ENCODE results near the gene ZNF304.

The ZNF304 gene

DNA sequence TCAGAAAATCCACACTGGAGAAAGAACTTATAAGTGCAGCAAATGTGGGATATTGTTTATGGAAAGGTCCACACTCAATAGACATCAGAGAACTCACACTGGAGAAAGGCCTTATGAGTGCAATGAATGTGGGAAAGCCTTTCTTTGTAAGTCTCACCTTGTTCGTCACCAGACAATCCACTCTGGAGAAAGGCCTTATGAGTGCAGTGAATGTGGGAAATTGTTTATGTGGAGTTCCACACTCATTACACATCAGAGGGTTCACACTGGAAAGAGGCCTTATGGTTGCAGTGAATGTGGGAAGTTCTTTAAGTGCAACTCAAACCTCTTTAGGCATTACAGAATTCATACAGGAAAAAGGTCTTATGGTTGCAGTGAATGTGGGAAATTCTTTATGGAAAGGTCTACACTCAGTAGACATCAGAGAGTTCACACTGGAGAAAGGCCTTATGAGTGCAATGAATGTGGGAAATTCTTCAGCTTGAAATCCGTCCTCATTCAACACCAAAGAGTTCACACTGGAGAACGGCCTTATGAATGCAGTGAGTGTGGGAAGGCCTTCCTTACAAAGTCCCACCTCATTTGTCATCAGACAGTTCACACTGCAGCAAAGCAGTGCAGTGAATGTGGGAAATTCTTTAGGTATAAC, 26.6 kb downstream of the ZNF304 start:
- Mint-ChIP-seq H3K36me3 (ENCODE audit: low read depth) (peaks cover 55% of the 10 kb centered on the region), H3K4me3 (no peak overlapping the region), H3K27me3 (ENCODE audit: low read depth) (no peaks in the 10 kb centered on the region), H3K4me1 (ENCODE audit: low read depth) (no peaks in the 10 kb centered on the region), H3K9me3 (peaks cover 72% of the 10 kb centered on the region), H3K27ac (no peak overlapping the region)

DNA sequence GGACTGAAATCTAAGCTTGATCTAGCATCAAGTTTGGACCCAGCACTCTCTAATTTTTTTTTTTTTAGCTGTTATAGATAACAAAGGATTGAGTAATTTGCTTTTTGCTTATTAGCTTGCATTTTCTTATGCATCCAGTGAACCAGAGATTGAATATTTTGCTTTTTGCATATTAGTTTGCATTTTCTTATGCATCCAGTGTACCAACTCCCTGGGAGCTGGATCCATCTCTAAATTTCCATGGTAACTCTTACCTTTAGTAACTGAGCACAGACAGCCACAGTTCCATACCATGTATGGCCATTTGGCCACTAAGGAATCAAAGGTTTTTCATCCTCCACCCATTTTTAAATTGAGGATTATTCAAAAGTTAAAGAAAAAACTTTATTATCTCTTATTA, 29.9 kb downstream of the ZNF304 start:
- H3K9me3 Mint-ChIP-seq = peaks cover 69% of the 10 kb centered on the region
- no peaks in the 10 kb centered on the region for H3K27me3 Mint-ChIP-seq (ENCODE audit: low read depth)
- no peak overlapping the region for H3K4me3 Mint-ChIP-seq
- peaks cover 29% of the 10 kb centered on the region for H3K36me3 Mint-ChIP-seq (ENCODE audit: low read depth)
- H3K27ac Mint-ChIP-seq = no peak overlapping the region
- H3K4me1 Mint-ChIP-seq (ENCODE audit: low read depth) = no peaks in the 10 kb centered on the region

DNA sequence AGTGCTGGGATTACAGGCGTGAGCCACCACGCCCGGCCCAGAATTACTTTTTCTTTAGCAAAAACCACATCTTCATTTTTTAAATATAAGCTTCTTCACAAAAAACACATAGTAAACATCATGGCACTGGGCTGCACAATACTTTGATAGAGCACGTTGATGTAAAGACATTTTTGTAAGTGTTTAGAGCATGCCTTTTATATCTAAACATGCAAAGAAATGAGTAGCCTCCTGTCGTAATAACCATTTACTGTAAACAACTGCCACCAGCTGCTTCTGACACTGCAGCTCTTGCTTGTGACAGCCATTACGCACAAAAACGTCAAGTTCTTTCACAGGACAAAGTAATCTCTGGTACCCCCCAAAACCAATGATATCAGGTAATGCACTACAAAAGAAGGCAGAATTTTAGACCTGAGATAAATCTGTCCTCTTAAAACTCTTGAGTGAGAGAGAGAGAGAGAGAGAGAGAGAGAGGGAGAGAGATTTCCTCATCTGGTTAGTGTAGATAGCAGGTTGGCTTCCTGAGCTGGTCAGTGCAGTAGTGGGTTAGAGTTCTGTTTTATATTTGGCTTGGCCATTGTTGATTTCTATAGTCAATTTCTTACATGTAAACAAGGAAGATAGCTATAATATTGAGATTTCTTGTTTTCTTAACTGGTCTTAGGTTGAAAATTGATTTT, 31.9 kb downstream of the ZNF304 start:
- Mint-ChIP-seq H3K27ac (no peak overlapping the region), H3K27me3 (ENCODE audit: low read depth) (no peaks in the 10 kb centered on the region), H3K4me1 (ENCODE audit: low read depth) (no peaks in the 10 kb centered on the region), H3K9me3 (peaks cover 64% of the 10 kb centered on the region), H3K36me3 (ENCODE audit: low read depth) (peaks cover 16% of the 10 kb centered on the region), H3K4me3 (no peak overlapping the region)

DNA sequence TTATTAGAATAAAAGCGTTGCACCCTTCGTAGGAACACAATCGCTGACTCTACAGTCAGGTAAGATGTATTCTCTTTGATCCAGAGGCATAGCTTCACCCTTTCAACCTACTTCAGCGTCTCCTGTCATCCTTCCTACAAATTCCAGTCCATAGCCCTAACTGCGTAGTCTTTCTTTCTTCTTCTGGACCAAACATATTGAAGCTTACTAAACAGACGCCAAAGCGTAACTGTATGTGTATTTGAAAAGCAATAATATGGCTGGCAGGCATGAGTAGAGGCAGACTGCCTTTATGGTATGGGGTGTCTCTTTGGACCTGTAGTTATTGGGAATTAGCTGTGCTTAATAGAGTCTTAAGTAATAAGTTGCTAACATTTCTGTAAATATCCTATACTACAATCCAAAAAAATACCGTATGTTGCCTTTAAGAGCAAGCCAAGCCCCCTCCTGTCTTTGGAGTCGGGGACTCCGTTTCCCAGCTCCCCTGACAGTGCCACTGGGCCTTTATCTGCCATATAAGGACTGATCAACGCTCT, 38.2 kb downstream of the ZNF304 start:
- Mint-ChIP-seq H3K36me3 (ENCODE audit: low read depth) (peaks cover 31% of the 10 kb centered on the region), H3K4me1 (ENCODE audit: low read depth) (peaks cover 20% of the 10 kb centered on the region), H3K9me3 (peaks cover 53% of the 10 kb centered on the region)

DNA sequence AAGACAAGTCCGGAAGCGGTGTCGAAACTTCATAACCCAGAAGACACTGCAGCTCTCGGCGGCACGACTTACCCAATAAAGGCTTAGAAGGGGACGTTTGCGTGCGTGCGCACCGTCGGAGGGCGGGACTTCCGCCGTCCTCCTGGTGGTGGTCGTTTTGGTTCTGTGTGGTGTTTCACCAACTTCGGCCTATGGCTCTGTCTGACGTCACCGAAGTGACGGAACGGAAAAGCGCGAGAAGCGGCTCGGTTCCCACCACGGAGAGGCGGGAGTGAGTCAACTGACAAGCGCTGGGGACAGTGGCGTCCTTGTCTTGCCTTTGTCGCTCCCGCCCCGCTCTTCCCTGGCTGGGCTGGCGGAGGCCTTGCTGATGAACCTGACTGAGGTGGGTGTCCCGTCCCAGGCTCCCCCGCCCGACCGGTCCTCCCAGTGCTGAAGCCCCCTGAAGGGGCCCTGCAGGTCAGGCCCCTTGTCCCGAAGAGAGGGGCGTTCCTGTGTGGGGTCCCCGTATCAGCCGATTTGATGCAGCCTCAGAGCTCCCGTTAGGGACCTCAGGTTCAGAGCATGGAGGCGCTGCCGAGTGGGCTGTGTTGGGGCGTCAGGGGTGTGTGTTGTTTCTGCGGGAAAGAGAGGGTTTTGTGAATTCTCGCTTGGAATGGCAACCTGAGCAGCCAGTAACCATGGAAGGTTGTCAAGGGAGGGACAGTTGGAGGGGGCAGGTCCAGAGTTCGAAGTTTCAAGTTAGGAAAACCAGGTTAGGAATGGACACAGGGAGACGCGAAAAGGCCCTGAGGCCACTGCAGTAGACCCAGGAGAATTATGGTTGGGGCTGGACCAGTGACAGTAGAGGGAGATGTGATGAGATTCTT, 38.9 kb downstream of the ZNF304 start, which contains the start of gene ZNF548:
ZNF548 (plus strand) TSS at position 125 of the 869 bp plus-strand sequence; CDS start at position 371, 246 bp downstream.
- peak within 1 kb of the TSS; percentile 98 for H3K4me3 Mint-ChIP-seq
- peaks cover 38% of the 10 kb centered on the region for H3K36me3 Mint-ChIP-seq (ENCODE audit: low read depth)
- peaks cover 24% of the 10 kb centered on the region for H3K4me1 Mint-ChIP-seq (ENCODE audit: low read depth)
- peaks cover 54% of the 10 kb centered on the region for H3K9me3 Mint-ChIP-seq
- peak within 1 kb of the TSS; percentile 96 for H3K27ac Mint-ChIP-seq
- no peaks in the 10 kb centered on the region for H3K27me3 Mint-ChIP-seq (ENCODE audit: low read depth)

More for the DNA sequence above, 38.2 kb downstream of the ZNF304 start:
- peak overlapping the region; percentile 98 for H3K4me3 Mint-ChIP-seq
- H3K27ac Mint-ChIP-seq = peak overlapping the region; percentile 96
- H3K27me3 Mint-ChIP-seq (ENCODE audit: low read depth) = no peaks in the 10 kb centered on the region

DNA sequence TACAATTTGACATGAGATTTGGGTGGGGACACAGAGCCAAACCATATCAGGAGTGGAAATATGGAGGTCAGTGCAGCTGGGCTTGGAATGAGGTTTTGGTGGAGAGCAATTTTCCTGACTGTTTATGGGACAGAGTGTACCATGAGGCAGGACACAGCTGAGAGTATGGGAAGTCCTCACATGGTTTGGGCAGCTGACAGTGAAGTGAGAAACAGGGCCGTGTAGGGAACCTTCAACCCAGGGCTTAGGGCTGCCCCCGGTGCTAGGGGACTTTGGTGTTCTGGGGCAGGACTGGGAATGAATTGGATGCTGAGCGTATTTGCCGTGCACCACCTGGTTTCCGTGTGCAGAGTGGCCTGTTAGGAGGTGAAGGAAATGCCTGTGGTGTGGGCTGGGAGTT, 44.6 kb downstream of the ZNF304 start:
- H3K4me3 Mint-ChIP-seq = no peak overlapping the region

DNA sequence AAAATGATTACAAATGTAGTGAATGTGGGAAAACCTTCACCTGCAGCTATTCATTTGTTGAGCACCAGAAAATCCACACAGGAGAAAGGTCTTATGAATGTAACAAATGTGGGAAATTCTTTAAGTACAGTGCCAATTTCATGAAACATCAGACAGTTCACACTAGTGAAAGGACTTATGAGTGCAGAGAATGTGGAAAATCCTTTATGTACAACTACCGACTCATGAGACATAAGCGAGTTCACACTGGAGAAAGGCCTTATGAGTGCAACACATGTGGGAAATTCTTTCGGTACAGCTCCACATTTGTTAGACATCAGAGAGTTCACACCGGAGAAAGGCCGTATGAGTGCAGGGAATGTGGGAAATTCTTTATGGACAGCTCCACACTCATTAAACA, 47.8 kb downstream of the ZNF304 start:
- Mint-ChIP-seq H3K36me3 (ENCODE audit: low read depth) (peaks cover 69% of the 10 kb centered on the region), H3K27ac (no peak overlapping the region), H3K9me3 (peaks cover 79% of the 10 kb centered on the region), H3K4me3 (no peak overlapping the region), H3K27me3 (ENCODE audit: low read depth) (no peaks in the 10 kb centered on the region), H3K4me1 (ENCODE audit: low read depth) (peaks cover 7% of the 10 kb centered on the region)

More for the DNA sequence above, 44.6 kb downstream of the ZNF304 start:
- H3K4me1 Mint-ChIP-seq (ENCODE audit: low read depth) = peaks cover 12% of the 10 kb centered on the region
- H3K27ac Mint-ChIP-seq = no peak overlapping the region
- H3K36me3 Mint-ChIP-seq (ENCODE audit: low read depth) = peaks cover 81% of the 10 kb centered on the region
- no peaks in the 10 kb centered on the region for H3K27me3 Mint-ChIP-seq (ENCODE audit: low read depth)
- H3K9me3 Mint-ChIP-seq = peaks cover 73% of the 10 kb centered on the region

DNA sequence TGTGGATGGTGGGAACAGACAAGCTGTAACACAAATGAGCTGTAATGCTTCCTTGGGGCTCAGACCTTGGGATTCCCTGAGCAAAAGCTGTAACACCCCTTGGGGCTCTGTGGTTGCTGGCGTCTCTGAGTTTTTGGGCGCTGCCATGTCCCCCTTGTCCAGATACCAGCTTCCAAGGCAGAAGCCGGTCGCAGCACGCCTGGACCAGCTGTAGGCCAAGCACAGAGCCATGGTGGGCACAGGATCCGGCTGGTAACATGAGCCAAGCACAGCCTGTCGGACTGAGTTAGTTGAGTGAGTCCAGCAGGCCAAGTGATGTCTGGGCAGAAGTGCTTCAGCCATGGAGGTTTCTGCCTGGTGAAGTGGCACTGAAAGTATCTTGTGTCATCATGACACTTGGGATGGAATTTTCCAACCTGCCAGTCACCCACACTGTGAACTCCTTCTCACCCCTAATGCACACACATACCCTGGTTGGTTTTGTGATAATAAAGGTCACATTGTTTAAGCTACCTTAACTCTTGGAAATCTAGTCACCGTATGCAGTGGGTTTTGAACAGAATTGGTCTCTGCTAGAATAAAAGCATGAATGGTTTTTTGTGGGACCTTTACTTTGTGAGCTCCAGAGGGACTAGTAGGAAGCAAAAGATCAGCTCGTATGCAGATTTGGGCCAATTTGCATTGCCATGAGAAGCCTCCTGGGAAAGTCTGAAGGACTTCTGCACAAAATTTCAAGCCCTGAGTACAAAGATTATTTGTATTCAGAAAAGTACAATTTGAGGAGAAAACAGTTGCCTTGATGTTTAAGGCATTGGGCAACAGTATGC, 52.9 kb downstream of the ZNF304 start:
- H3K36me3 Mint-ChIP-seq (ENCODE audit: low read depth) = peaks cover 18% of the 10 kb centered on the region

DNA sequence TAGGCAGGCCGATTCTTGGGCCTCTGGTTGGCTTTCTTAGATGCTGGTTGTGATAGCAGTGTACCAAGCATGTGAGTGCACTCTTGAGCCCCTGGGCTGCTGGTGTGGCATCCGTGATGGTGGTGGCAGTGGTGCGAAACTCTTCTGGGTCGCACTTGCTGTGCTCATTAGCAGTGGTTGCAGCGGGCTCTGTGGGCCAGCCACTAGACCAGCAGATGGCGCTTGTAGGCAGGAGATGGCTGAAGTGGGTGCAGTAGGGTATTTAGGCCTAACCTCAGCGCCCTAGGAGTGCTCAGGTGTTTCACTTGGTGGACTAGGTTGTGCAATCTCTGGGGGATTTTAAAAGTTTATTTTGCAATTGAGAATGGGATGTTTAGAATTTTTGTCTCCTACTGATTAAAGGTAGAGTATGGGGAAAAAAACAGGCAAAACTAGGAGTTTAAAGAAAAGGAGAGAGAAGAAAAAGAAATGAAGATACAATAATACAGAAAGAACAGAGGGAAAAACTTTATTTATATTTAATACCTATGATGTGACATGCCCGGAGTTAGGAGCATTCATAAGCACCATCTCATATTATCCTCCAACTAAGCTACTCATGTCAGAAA, 55.5 kb downstream of the ZNF304 start:
- Mint-ChIP-seq H3K4me1 (ENCODE audit: low read depth) (peaks cover 10% of the 10 kb centered on the region), H3K27me3 (ENCODE audit: low read depth) (no peaks in the 10 kb centered on the region), H3K9me3 (peaks cover 16% of the 10 kb centered on the region), H3K27ac (no peak overlapping the region), H3K4me3 (no peak overlapping the region), H3K36me3 (ENCODE audit: low read depth) (peaks cover 2% of the 10 kb centered on the region)

More for the DNA sequence above, 52.9 kb downstream of the ZNF304 start:
- Mint-ChIP-seq H3K27ac (no peak overlapping the region), H3K27me3 (ENCODE audit: low read depth) (no peaks in the 10 kb centered on the region), H3K9me3 (peaks cover 31% of the 10 kb centered on the region), H3K4me3 (no peak overlapping the region), H3K4me1 (ENCODE audit: low read depth) (peaks cover 2% of the 10 kb centered on the region)
